GM21619 (cell line): Measurements from ENCODE around the gene OBP2A.

Experiments used
- ATAC-seq: cut with Tn5 transposase; IDR thresholded peaks from one replicate; pipeline ENCODE4 v1.9.1; 2021; ENCODE audit not compliant: unreplicated experiment

OBP2A gene

GRCh38 chr9:135591506-135592330, 45.8 kb downstream of the OBP2A start:
- ATAC-seq: no peak

GRCh38 chr9:135592331-135592590, 46.3 kb downstream of the OBP2A start:
- no peak for ATAC-seq

GRCh38 chr9:135592625-135593024, 46.7 kb downstream of the OBP2A start:
- no peak for ATAC-seq

DNA sequence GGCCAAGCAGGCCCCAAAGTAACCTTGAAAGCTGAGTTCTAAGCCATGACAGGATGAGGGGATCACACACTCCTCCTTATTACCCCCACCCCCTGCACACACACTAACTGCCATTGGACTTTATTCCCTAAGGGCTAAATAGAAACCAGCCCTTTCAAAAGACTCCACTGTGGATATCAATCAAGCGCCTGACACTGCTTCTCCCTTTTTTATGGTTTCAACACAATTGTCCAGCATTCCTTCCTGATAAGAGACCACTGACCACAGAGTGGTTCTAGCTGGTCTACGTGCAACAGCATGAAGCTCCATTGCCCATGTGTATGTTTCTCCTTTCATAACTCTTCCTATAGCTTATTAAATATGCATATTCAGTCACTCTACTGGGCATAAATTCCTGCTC, 50.3 kb downstream of the OBP2A start:
- ATAC-seq: no peak
